Kidney (tissue), 14 donors: ENCODE measurements around the gene GPX3. TPM values are rescaled to one million over a fixed set of nuclear protein-coding genes. Genes with fewer than 3 reads are reported as not detected.

Experiments used
- DNase-seq, 5 donors: peaks; one replicate each; pipeline ENCODE4 v3.0.0-alpha.2; 2013 to 2020
- FAIRE-seq: peaks from 2 replicates; lab custom pipeline; 2012; peaks lifted over from hg19 to GRCh38; lab: Jason Lieb, UNC
- H3K27ac ChIP-seq, 2 donors: one replicate each; pipeline ENCODE4 v1.7.0; 2013; ENCODE audit warnings: low read depth in 2 of 2, low read length in 2 of 2, inconsistent platforms in 1 of 2
- H3K27me3 ChIP-seq: one replicate; pipeline ENCODE4 v1.7.1; 2013; ENCODE audit warnings: low read length, inconsistent platforms; ENCODE audit not compliant: control insufficient read depth, insufficient read depth
- H3K36me3 ChIP-seq, 3 donors: one replicate each; pipeline versions ENCODE4 v1.7.0 to v1.7.1; 2013; ENCODE audit warnings: low read length in 3 of 3, control low read depth in 1 of 3, inconsistent platforms in 1 of 3; ENCODE audit not compliant: insufficient read depth in 3 of 3, control insufficient read depth in 2 of 3
- H3K4me1 ChIP-seq, 3 donors: one replicate each; pipeline versions ENCODE4 v1.7.0 to v1.7.1; 2013; ENCODE audit warnings: low read length in 3 of 3, inconsistent platforms in 1 of 3, low read depth in 1 of 3; ENCODE audit not compliant: control insufficient read depth in 2 of 3, insufficient read depth in 2 of 3
- H3K4me3 ChIP-seq, 3 donors: one replicate each; pipeline versions ENCODE4 v1.7.0 to v1.8.1; 2013; ENCODE audit warnings: low read length in 3 of 3, control low read depth in 1 of 3, inconsistent platforms in 1 of 3
- H3K9ac ChIP-seq, 3 donors: one replicate each; pipeline versions ENCODE4 v1.7.0 to v1.7.1; 2013; ENCODE audit warnings: low read length in 3 of 3, control low read depth in 1 of 3, inconsistent platforms in 1 of 3
- H3K9me3 ChIP-seq, 3 donors: one replicate each; pipeline versions ENCODE4 v1.7.0 to v1.7.1; 2013; ENCODE audit warnings: low read length in 3 of 3, control low read depth in 1 of 3, inconsistent platforms in 1 of 3; ENCODE audit not compliant: control insufficient read depth in 2 of 3, insufficient read depth in 1 of 3
- CTCF ChIP-seq: IDR thresholded peaks from 3 replicates; pipeline ENCODE4 v1.5.1; 2012; ENCODE audit warnings: mild to moderate bottlenecking, moderate library complexity, borderline replicate concordance; ENCODE audit not compliant: insufficient read depth; ENCODE audit errors: extremely low read depth
- intact Hi-C: fragments of 100-400 bp; cut with DNase I; formaldehyde crosslinking; loops from one replicate; pipeline ENCODE4 v1.11.1; 2022
- polyA plus RNA-seq: library from polyadenylated mRNA; stranded (reverse); fragments of 350-450 nt; fragmentation: Illumina TruSeq; extraction: RNeasy Lipid Tissue Mini Kit (QIAGEN cat#74804); gene quantifications from one replicate; pipeline ENCODE4 v1.2.3, GENCODE V29; 2014; ENCODE audit warnings: low read depth, low replicate concordance; ENCODE audit not compliant: insufficient read depth
- total RNA-seq: library from RNA; stranded (reverse); fragmentation: NEBNext Ultra II Directional; extraction: Animal tissue kit (Norgen Biotek cat#: 25700); gene quantifications from one replicate; pipeline ENCODE4 v1.2.1, GENCODE V29; 2021
- donor health status: control.
- donor health status: control.
- donor health status: control.
- donor health status: control.
- donor health status: control.
- donor health status: DM: yes; HTN: yes; CAD: no.
- donor health status: Normal renal cell carcinoma (clear cell type).

Gene GPX3
- total and polyA plus RNA-seq, 2 donors from 2014 or later = 1,327 to 27,893 TPM

DNA sequence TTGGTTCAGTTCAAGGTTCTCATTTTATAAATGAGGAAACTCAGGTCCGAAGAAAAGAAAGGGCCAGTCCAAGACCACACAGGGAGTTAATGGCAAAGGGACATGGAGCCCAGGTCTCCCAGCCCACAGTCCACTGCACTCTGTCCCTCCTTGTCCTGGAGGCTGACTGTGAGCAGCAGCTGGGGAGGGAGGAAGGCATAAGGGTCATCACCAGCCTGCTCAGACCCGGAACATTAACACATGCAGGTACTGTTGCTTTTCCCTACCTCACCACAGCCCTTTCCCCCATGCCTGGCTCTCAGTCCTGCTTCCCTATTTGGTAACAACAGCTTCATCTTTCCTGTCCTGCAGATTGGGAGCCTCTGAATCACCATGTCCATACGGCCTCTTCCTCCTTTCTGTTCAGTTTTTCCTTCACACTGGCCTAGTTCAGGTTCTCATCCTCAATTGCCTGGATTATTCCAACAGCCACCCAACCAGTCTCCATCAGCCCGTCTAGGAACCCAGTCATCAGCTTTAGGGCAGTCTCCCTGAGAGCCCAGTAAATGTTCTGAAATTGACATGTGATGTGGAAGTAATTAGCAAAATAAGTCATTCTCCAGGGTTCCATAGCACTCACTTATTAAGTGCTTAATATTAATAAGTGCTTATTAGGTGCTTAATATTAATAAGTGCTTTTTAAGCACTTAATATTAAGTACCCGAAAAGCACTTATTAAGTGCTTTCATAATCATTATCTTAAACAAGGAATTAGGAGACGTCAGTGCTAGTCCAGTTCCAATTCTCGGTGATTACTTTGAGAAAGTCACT lies 4.3 kb downstream of the GPX3 start:
- DNase-seq = no peak
- peak overlapping the region in 2 of 3 donors; percentile 92 to 94 for H3K4me3 ChIP-seq
- H3K9ac ChIP-seq = peak overlapping the region in 2 of 3 donors; percentile 94 to 96
- FAIRE-seq = no peak
- peaks cover 0 to 37% (median 36%) of the 10 kb centered on the region in 3 donors for H3K4me1 ChIP-seq
- no peak for TF ChIP-seq CTCF
- no peaks in the 10 kb centered on the region for H3K27me3 ChIP-seq
- H3K36me3 ChIP-seq = peaks cover 2 to 69% (median 64%) of the 10 kb centered on the region in 3 donors
- H3K9me3 ChIP-seq = no peaks in the 10 kb centered on the region
- intact Hi-C loops = no loop called here
- H3K27ac ChIP-seq = peak overlapping the region; percentile 96 to 98

DNA sequence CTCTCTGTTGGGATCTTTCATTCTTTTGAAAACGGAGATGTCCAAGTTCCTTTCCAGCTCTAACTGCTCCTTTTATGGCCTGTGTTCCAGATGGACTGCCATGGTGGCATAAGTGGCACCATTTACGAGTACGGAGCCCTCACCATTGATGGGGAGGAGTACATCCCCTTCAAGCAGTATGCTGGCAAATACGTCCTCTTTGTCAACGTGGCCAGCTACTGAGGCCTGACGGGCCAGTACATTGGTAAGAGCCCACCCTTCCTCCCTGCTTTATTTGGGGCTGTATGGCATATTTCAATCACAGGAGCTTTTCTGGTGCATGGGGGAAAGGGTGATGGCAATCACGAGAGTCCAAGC lies 4.8 kb downstream of the GPX3 start:
- Histone ChIP-seq H3K9ac (peak overlapping the region in 2 of 3 donors; percentile 14 to 94), H3K4me3 (peak overlapping the region in 2 of 3 donors; percentile 92 to 94), H3K9me3 (no peaks in the 10 kb centered on the region), H3K27me3 (no peaks in the 10 kb centered on the region), H3K27ac (peak overlapping the region; percentile 96 to 98), H3K4me1 (peaks cover 0 to 33% (median 32%) of the 10 kb centered on the region in 3 donors), H3K36me3 (peaks cover 2 to 75% (median 67%) of the 10 kb centered on the region in 3 donors)
- FAIRE-seq = no peak
- no peak for DNase-seq
- intact Hi-C loops = no loop called here
- no peak for TF ChIP-seq CTCF

GRCh38 chr5:151026088-151026487 lies 5.7 kb downstream of the GPX3 start:
- no peak for TF ChIP-seq CTCF
- Histone ChIP-seq H3K27ac (peak overlapping the region; percentile 96 to 98), H3K4me3 (peak overlapping the region in 2 of 3 donors; percentile 92 to 94)

More at GRCh38 chr5:151026088-151026487, 5.7 kb downstream of the GPX3 start:
- Histone ChIP-seq H3K27me3 (no peaks in the 10 kb centered on the region), H3K9ac (peak overlapping the region in 1 of 3 donors; percentile 94), H3K36me3 (peaks cover 2 to 79% (median 68%) of the 10 kb centered on the region in 3 donors), H3K4me1 (peaks cover 0 to 32% (median 31%) of the 10 kb centered on the region in 3 donors), H3K9me3 (no peaks in the 10 kb centered on the region)
- FAIRE-seq = no peak
- no peak for DNase-seq
- intact Hi-C loops = no loop called here
